Stimulated activated CD4-positive, alpha-beta T cell treated with anti-CD3 and anti-CD28 coated beads, Interleukin-15, amount 100 ng/mL, for 48 hours (primary cell): Measurements from ENCODE around the gene COLEC12.

Experiments used
- DNase-seq, 2 donors: peaks; one replicate each; pipeline ENCODE4 v3.0.0-alpha.2; 2020; ENCODE audit warnings: low read depth in 2 of 2

COLEC12 gene

DNA sequence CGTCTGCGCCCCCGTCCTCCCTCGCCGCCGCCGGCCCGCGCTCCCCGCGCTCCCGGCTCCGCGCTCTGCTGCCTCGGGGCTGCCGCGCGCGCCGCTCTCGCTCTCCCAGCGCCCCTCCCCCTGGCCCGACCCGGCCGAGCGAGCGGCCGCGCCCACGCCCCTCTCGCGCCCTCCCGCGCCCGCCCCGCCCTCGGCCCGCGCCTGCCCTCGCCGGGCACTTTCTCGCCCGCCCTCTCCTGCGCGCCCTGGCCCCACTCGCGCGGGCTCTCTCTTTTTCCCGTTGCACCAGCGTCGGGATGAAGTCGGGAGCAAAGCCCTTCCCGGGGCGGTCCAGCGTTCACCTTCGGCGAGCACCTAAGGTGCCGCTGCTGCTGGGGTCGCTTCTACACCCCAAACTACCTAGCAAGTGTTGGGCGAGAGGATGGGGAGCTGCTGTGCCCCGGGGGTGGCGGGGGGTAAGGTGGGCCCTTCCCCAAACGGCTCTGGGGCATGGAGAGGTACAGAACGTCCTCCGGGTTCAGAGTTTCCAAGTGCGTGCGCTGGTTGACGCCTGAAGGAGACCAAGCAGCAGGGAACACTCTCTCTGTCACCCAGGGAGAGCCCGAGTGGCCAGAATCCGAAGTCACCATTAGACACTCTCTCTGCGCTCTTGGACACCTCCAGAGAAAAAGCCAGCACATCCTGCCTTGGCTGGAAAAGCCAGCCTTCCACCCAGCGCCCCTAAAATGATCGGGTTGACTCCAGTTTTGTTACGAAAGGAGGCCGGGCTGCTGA is at the start of gene COLEC12:
Gene COLEC12, minus strand, starts transcription at position 70 of the 774 bp plus-strand sequence. CDS start 187 bp downstream, outside the sequence.
- no peak for DNase-seq

DNA sequence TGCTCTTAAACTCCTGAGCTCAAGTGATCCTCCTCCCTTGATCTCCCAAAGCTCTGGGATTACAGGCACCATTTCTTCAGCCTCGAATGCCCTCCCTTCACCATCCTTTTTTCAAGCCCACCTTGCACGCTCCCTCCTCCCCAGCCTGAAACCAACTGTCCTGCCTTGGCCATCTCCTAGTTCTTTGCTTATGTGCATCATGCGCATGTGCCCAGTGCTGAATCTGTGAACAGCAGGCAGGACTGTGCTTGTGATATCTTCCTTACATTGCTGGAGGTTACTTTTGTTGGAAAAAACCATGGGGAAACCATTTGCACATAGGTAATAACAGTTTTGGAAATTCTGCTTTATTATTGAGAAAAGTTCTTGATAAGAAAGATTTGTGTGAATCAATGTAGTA is 49.5 kb upstream of the COLEC12 start:
- no peak for DNase-seq

DNA sequence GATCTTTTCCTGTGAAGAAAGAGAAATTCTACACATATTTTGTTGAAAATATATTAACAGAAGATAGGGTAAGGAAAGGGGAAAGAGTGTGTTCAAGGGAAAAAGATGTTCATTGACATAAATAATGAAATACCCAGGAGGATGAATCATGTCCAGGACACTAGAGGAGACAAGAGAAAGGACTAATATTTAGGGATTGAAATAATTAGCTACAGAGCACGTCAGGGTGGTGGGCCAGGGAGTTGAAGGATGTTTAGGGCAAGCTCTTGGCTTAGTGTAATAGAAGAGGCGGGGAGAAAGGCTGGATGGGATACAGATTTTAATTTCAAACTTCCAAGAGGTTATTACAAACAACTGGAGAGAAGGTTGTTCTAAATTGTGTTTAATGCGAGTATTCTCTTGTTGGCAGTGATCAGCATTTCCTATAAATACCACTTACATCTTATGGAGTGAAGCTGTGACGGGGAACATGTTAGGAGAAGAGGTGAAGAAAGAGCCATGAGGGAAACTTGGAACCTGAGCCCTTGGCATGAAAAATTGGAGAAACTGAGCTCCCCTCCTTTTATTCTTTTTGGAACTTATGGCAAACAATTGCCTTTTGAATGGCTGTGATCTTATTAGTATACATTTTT is 43.1 kb upstream of the COLEC12 start:
- DNase-seq, result no peak

DNA sequence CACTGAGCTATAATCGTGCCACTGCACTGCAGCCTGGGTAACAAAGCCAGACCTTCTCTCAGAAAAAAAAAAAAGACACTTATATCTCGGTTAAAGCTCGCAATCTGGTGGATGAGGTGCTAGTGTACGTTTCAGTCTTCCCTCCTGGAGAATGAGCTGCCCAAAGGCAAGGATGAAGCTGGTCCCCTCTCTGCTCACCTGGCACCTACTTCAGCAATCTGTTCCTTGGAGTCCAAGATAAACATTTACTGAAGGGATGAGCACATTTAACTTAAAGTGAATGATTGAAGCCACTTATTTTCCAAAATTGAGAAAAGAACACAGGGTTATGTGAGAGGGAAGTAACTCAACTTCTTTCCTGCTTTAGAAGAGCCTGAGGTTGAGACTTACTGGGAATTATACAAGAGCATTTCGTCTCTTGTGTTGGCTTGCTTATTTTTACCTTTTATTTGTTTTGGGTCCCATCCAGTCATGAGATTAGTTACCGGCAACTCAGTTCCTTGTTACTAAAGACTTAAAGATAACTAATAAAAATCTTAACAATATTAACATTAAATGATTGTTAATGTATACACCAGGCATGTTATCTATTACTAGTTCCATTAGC is 33.6 kb upstream of the COLEC12 start:
- DNase-seq, result no peak

DNA sequence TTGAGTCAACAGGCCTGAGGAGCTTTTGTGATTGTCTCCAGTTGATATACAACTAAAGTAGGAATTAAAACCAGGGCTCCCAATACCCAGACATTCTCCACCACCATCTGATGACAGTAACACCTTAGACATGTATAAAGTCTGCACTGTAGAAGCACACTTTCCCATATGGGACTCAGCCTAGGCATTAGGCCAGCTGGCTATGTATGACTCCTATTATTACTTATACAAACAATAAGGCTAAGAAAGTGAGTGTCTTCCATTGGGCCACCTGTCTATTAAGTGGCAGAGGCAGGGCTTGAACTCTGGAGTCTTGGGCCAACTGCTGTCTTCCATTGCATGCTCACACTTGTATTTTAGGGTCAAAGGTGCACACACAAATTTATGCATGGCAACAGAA is 32.1 kb upstream of the COLEC12 start:
- DNase-seq, result no peak

DNA sequence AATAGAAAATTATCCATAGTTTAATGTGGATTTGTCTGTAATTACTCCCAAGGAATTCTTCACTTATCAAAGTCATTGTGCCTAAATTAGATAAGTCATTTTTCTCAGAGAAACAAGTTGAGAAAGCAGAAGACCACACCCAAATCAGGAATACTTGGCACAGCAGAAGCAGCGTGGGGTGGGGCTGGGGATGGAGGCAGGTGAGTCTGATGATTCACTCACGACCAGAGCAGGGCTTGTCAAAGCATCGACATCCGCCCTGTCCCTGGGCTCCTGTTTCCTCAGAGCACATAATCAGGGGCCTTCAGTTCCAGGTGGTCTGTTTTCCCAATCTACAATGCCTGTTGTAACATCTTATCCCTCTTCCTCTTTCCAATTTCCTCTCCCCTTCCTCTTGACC is 31.5 kb upstream of the COLEC12 start:
- no peak for DNase-seq

DNA sequence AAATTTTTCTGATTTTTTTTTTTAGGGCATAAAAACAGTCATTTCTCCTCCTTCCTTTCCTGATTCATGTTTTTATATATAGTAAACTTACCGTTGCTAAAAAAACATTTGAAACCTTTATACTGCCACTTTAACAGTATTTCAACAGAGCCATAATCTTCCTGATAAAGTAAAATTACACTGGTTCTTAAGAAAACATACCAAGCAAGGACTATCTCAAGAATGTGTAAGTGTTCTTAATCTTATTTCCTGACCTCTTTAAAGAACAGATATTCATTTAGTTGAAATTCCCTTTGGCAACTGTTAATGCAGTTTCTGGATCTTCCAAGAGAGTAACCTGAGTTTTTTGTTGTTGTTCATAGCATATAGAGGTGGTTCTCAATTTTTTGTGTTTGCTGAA is 26.6 kb upstream of the COLEC12 start:
- DNase-seq, result no peak

DNA sequence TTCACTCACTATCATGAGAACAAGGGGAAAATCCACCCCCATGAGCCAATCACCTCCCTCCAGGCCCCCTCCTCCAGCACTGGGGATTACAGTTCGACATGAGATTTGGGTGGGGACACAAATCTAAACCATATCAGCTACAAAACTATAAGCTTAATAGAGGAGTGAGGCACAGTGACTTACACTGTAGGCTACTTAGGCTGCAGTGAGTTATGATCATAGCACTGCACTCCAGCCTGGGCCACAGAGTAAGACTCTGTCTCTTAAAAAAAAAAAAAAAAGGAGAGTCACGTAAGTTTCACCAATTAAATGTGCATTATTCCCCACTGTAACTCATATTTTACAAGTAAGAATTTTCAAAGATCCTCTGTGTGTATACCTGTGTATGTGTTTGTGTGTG is 26.2 kb upstream of the COLEC12 start:
- no peak for DNase-seq

DNA sequence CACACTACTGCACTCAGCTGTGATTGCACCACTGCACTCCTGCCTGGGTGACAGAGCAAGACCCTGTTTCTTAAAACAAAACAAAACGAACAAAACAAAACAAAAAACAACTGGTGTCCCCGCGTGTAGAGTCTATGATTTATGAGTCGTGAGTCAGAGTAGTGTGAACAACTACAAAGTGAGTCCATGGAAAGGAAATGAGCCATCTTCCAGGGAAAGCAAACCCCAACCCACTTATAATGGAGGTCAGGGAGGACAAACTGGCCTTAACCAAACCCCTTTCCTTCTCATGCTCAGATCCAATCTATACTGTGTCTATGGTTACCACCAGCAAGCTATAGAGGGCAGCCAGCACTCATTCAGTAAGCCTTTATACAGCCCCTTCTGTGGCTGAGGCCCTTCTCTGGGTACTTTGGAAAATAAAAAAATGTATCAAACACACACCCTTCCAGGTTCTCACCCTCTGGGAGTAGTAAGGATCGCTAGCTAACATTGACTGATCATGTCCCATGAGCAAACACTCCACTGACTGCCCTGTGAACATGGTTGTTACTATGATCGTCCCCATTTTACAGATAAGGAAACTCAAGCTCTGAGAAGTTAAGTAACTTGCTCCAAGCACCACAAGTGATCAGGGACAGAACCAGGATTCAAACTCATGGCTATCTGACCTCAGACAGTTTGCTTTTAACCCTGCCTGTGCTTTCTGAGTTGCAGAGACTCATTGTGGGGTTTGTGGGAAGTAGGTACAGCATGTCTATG is 24.7 kb upstream of the COLEC12 start:
- DNase-seq, result no peak

DNA sequence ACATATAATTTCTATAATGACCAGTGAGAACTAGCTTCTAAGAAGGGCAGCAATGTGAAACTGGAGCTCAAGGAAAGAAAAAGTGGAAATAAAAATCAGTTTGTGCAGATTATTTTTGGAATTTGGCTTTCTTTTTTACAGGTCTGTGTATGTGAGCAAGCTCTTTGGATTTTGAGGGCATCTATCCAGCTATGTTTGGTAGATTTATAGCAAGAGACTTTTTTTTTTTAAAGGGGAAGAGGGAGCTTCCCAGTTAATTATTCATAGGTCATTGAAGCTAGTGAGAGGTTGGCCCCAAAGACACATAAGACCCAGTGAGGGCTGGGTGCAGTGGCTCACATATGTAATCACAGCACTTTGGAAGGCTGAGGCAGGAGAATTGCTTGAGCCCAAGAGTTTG is 24.0 kb upstream of the COLEC12 start:
- DNase-seq, result no peak

DNA sequence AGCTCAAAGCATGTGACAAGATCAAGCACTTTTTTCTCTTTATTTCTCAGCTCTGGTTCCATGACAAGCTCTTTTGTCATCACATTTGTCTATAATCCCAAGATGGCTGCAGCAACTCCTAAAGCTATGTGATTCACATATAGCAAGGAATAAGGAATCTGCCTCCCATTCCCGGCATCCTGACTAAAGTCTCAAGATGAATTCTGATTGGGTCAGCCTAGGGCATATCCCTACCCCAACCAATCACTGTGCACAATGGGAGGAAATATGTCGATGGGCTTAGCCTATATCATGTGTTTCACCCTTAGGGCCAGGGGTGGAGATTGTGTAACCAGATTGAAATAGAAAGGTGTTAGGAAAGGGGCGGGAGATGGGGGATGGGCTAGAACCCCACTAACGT is 23.1 kb upstream of the COLEC12 start:
- DNase-seq, result no peak

DNA sequence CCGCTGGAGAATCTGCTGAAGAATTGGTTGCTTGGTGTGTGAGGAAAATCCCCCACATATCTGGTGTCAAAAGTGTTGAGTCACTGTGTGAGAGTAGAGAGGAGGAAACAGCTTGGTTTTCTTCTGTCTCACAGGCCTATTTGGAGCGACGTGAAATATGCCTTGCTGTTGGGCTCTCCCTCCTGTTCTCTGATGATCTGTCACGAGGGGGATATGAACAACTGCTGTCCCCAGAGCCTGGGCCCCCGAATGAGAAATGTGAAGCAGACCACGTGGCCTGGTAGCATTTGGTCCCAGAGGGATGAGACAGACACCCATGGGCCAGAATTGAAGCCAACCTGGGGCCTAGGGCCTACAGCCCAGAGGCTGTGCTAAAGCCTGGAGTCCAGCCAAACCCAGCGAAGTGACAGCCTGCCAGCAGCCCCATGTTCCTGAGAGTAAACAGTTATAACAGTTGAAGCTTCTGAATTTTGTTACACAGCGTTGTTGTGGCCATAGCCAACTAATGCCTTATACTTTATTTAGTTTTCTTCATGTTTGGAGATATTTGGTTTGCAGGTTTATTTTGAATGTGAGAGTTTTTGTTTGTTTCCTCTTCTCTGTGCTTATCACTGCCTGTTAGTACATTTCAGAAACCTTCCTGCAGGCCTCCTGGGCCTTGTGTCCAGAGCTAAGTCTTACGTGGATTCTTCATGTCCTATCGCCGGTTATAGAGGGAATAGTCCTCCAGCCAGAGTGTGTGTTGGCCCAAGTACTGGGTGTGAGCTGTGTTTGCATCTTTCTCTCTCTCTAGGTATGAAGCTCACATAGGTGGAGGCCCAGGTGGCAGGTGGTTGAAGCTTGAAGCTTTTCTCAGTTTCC is 18.7 kb upstream of the COLEC12 start:
- no peak for DNase-seq

DNA sequence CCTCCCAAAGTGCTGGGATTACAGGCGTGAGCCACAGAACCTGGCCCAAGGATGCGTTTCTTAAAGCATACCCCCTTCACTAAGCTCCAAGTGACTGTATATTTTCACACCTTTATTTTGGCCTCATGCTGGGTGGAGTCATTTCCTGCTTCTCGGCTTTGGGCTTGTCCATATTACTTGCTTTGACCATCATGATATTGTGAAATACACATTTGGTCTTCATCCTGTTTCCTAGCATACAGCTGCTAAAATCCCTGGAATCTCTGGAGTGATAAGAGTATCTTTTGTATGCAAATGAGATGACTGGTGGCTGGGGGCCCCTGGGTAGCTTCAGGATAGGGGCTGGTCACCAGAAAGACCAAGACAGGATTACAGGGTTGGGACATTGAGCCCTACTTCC is 17.6 kb upstream of the COLEC12 start:
- no peak for DNase-seq

DNA sequence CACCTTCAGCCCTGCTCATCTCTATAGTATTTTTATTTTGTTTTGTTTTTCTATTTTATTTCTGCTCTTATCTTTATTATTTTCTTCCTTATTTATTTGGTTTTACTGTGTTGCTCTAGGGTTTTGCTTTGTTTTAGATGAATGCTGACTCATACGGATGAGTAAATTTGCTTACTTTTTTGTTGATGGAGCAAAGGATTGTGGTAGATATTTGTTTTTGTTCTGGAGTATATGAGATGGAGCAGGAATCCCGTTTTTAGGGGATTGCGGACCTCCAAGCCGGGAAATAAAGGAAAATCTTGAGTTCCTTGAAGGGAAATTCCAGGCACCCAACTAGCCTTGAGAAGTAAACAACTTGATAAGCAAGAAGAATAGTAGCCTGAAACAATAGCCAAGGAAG is 15.3 kb upstream of the COLEC12 start:
- DNase-seq, result no peak

DNA sequence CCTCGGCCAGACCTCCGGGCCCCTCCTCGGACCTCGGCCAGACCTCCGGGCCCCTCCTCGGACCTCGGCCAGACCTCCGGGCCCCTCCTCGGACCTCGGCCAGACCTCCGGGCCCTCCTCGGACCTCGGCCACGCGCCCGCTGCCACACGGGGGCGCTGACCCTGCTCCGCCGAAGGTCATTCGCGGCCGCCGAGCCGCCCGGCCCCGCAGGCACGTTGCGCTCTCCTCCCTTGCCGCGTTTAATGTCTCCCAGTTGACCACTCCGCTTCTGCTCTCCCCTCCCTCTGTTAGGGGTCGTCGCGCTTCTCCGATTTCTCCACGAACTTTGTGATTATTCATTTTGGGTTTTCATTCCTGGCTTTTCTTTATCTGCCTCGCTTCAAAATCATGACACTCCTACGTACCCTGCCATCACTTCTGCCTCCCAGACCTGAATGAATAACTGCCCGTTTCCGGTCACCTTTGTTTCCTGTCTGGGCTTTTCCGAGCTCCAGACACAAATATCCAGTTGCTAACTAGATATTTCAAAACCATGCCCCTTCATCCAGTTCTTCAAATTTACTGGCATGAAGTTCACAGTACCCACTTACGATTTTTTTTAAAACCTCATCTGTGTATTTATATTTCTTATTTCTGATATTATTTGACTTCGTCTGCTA is 14.8 kb upstream of the COLEC12 start:
- DNase-seq, result no peak

DNA sequence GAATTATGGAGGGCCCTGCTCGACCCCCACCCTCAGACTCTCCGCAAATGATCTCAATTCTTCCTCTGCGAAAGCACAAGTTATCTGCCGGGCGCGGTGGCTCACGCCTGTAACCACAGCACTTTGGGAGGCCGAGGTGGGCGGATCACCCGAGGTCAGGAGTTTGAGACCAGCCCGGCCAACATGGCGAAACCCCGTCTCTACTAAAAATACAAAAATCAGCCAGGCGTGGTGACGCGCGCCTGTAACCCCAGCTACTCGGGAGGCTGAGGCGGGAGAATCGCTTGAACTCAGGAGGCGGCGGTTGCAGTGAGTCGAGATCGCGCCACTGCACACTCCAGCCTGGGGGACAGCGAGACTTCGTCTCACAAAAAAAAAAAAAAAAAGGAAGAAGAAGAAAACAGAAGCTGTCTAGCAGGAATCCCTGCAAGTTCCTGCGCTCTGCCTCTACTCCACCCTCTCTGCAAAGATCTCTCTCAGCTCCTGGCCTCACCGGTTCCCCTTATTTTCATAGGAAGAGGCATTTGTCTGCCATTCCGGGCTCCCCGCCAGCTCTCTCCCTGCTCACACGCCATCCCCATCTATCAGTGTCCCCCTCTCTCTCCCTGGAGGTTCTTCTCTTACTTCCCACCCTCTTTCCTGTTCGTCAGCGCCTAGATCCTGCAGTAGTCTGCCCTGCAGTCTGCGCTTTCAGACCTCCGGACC is 13.5 kb upstream of the COLEC12 start:
- no peak for DNase-seq

DNA sequence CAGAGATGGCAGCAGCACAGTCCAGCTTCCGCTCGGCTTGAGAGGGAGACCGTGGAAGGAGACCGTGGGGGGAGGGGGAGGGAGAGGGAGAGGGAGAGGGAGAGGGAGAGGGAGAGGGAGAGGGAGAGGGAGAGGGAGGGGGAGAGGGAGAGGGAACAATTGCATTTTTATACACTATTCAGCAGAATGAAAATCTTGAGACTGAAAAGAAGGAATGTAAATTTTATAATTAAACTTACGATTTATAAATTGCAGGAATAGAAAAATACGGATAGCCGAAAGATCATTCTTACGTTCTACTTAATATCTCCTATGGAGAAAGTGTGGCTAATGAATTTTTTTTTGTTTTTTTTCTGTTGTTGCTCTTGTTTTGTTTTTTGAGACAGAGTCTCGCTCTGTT is 12.5 kb upstream of the COLEC12 start:
- DNase-seq, result no peak

DNA sequence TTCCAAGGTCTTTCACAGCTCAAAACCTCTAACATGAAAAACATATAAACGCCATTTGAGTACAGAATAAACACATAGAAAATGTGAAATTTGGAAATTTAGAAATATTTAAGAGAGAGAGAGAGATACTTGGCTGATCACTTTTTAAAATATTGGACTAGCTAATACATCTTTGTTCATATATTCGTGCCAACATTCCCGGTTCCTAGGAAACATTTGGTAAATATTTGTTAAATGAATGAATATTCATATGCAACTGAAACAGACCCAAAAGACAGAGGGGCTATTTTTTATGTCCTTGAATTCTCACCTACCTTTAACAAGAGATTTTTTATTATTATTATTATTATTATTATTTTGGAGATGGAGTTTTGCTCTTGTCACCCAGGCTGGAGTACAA is 8.3 kb upstream of the COLEC12 start:
- DNase-seq, result no peak

DNA sequence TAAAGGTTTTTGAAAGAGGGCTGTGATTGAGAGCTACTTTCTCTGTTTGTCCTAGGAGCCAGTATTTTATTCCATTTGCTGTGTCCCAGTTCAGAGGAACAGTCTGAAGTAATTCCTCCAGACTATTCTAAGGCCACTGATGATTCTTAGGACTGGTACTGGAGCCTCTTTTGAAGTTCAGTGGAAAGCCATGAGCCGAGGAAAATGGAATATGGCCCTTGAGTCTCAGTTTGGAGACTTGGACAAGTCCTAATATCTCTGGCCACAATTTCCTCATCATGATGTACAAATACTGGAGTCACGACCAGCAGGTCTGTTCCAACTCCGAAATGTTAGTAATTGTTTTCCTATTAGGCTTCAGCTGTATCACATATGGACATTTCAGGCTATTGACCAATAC is 7.1 kb upstream of the COLEC12 start:
- DNase-seq, result no peak

DNA sequence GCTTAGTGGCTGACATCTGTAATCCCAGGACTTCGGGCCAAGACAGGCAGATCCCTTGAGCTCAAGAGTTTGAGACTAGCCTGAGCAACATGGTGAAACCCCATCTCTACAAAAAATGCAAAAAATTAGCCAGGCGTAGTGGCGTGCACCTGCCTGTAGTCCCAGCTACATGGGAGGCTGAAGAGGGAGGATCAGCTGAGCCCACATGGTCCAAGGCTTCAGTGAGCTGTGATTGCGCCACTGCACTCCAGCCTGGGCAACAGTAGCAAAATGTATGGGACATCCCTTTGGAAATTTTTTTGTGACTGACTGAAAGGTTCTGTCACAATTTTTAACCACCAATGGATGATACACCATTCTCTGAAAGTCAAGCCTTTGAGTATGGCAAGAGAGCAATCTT is 6.3 kb upstream of the COLEC12 start:
- DNase-seq, result no peak
